ENCODE data around the gene TGFB1I1. TPM values are rescaled to one million over a fixed set of nuclear protein-coding genes. Genes with fewer than 3 reads are reported as not detected.
A peak's percentile ranks its signal among the peaks of the same experiment; 100 is the strongest.
"Not testable (repeated sequence)": the region's sequence is repeated elsewhere in the genome, so short reads cannot be mapped to it uniquely, and the experiment has no call there.

Gene TGFB1I1
- total RNA-seq, 1 donor from 2014 or later = 34.7 TPM

GRCh38 chr16:31487071-31487719 is 15.2 kb downstream of the TGFB1I1 start:
- DNase-seq (ENCODE audit: low spot score) = no peak

- DNase-seq (ENCODE audit: low spot score) = no peak
Measured at GRCh38 chr16:31487720-31488467, 15.9 kb downstream of the TGFB1I1 start.

GRCh38 chr16:31488468-31489297 is 16.7 kb downstream of the TGFB1I1 start:
- no peak for DNase-seq (ENCODE audit: low spot score)

GRCh38 chr16:31489298-31489564 is 17.3 kb downstream of the TGFB1I1 start:
- DNase-seq (ENCODE audit: low spot score) = no peak

- no peak for DNase-seq (ENCODE audit: low spot score)
Measured at GRCh38 chr16:31489616-31490584, 17.9 kb downstream of the TGFB1I1 start.

- DNase-seq (ENCODE audit: low spot score) = no peak
Measured at GRCh38 chr16:31491778-31492418, 19.9 kb downstream of the TGFB1I1 start.

GRCh38 chr16:31493506-31494125 is 21.7 kb downstream of the TGFB1I1 start:
- DNase-seq (ENCODE audit: low spot score) = no peak

- DNase-seq (ENCODE audit: low spot score) = no peak
Measured at GRCh38 chr16:31496670-31497069, 24.7 kb downstream of the TGFB1I1 start.

- DNase-seq (ENCODE audit: low spot score) = no peak
Measured at GRCh38 chr16:31498493-31498892, 26.5 kb downstream of the TGFB1I1 start.

GRCh38 chr16:31499928-31500327 is 28.0 kb downstream of the TGFB1I1 start:
- no peak for DNase-seq (ENCODE audit: low spot score)

- no peak for DNase-seq (ENCODE audit: low spot score)
Measured at GRCh38 chr16:31501226-31501965, 29.4 kb downstream of the TGFB1I1 start.

- DNase-seq (ENCODE audit: low spot score) = no peak
Measured at GRCh38 chr16:31501966-31502348, 30.0 kb downstream of the TGFB1I1 start.

GRCh38 chr16:31502981-31503380 is 31.0 kb downstream of the TGFB1I1 start:
- DNase-seq (ENCODE audit: low spot score) = no peak

- DNase-seq (ENCODE audit: low spot score) = not testable (repeated sequence)
Measured at GRCh38 chr16:31503555-31503954, 31.6 kb downstream of the TGFB1I1 start.

GRCh38 chr16:31504159-31504558 is 32.2 kb downstream of the TGFB1I1 start:
- no peak for DNase-seq (ENCODE audit: low spot score)

GRCh38 chr16:31505483-31505882 is 33.5 kb downstream of the TGFB1I1 start:
- no peak for DNase-seq (ENCODE audit: low spot score)

GRCh38 chr16:31507617-31507928 is 35.6 kb downstream of the TGFB1I1 start:
- no peak for DNase-seq (ENCODE audit: low spot score)

- DNase-seq (ENCODE audit: low spot score) = peak; percentile 96
Measured at GRCh38 chr16:31507929-31508705, 36.2 kb downstream of the TGFB1I1 start, which contains the start of gene RUSF1. RUSF1 (minus strand) TSS chr16:31508391; CDS start chr16:31508373, 18 bp downstream.
